SK-N-SH (cell line): Measurements from ENCODE around the gene DCDC1. TPM values are rescaled to one million over a fixed set of nuclear protein-coding genes. Genes with fewer than 3 reads are reported as not detected.

Source experiments
- CTCF ChIA-PET: fragments of 300-600, 350-600 bp; formaldehyde crosslinking; extraction: SDS; loops from one replicate; lab custom pipeline; 2021; lab: Yijun Ruan, JAX
- POLR2A ChIA-PET: fragments of 350-600 bp; sonication (Branson Sonifier 250); formaldehyde crosslinking; extraction: SDS; loops from one replicate; lab custom pipeline; 2020; ENCODE audit warnings: antibody characterized with exemption, inconsistent platforms; lab: Yijun Ruan, JAX
- DNase-seq: peaks from one replicate; pipeline ENCODE4 v3.0.0; 2012
- H2AFZ ChIP-seq: fragments of 200-600 bp; sonication (generic); 2 replicates; pipeline ENCODE4 v1.8.1; 2016; ENCODE audit warnings: antibody characterized with exemption, mild to moderate bottlenecking, low read depth
- H3F3A ChIP-seq: fragments of 200-600 bp; sonication (generic); replicated peaks from 2 replicates; pipeline ENCODE3; 2016; ENCODE audit warnings: antibody characterized with exemption, mild to moderate bottlenecking; ENCODE audit not compliant: insufficient read depth
- H3K27ac ChIP-seq, 2 experiments: fragments of 200-500 bp in 1 of 2; fragments of 200-600 bp in 1 of 2; sonication (Bioruptor generic) in 1 of 2; sonication (generic), shearing (Covaris generic) in 1 of 2; 2 replicates each; pipeline versions ENCODE4 v1.5.1 to v1.6.1; 2014 to 2016; ENCODE audit warnings: low read depth in 2 of 2, inconsistent platforms in 1 of 2, low read length in 1 of 2, mild to moderate bottlenecking in 1 of 2, mixed read lengths in 1 of 2
- H3K27me3 ChIP-seq: fragments of 200-600 bp; sonication (generic), shearing (Covaris generic); 2 replicates; pipeline ENCODE4 v1.6.1; 2016; ENCODE audit warnings: mixed run types; ENCODE audit not compliant: insufficient read depth
- H3K36me3 ChIP-seq, 2 experiments: fragments of 200-500 bp in 1 of 2; fragments of 200-600 bp in 1 of 2; sonication (Bioruptor generic) in 1 of 2; sonication (generic) in 1 of 2; replicated peaks in 1 of 2; 2 replicates each; pipeline versions ENCODE3 to v1.5.1; 2014 to 2016; ENCODE audit warnings: low read length in 1 of 2, mild to moderate bottlenecking in 1 of 2; ENCODE audit not compliant: insufficient read depth in 2 of 2, control insufficient read depth in 1 of 2
- H3K4me1 ChIP-seq, 2 experiments: fragments of 200-500 bp in 1 of 2; fragments of 200-600 bp in 1 of 2; sonication (Bioruptor generic) in 1 of 2; sonication (generic), shearing (Covaris generic) in 1 of 2; 2 replicates each; pipeline versions ENCODE4 v1.5.1 to v1.6.1; 2014 to 2016; ENCODE audit warnings: low read depth in 1 of 2, low read length in 1 of 2, mixed run types in 1 of 2; ENCODE audit not compliant: insufficient read depth in 2 of 2, control insufficient read depth in 1 of 2
- H3K4me2 ChIP-seq: fragments of 200-600 bp; sonication (generic), shearing (Covaris generic); 2 replicates; pipeline ENCODE4 v1.6.1; 2017; ENCODE audit warnings: mixed run types
- H3K4me3 ChIP-seq, 2 experiments: fragments of 200-500 bp in 1 of 2; fragments of 200-600 bp in 1 of 2; sonication (Bioruptor generic) in 1 of 2; sonication (generic), shearing (Covaris generic) in 1 of 2; 2 replicates each; pipeline versions ENCODE4 v1.5.1 to v1.8.1; 2014 to 2016; ENCODE audit warnings: low read depth in 2 of 2, inconsistent platforms in 1 of 2, low read length in 1 of 2, mild to moderate bottlenecking in 1 of 2, mixed read lengths in 1 of 2, moderate library complexity in 1 of 2
- H3K79me2 ChIP-seq: fragments of 200-600 bp; sonication (generic); 2 replicates; pipeline ENCODE4 v1.8.1; 2017; ENCODE audit warnings: mild to moderate bottlenecking; ENCODE audit not compliant: insufficient read depth
- H3K9ac ChIP-seq: fragments of 200-600 bp; sonication (generic); 2 replicates; pipeline ENCODE4 v1.6.1; 2017; ENCODE audit warnings: mixed run types
- H3K9me2 ChIP-seq: fragments of 200-600 bp; sonication (generic); 2 replicates; pipeline ENCODE4 v1.6.1; 2017; ENCODE audit warnings: mixed run types
- H3K9me3 ChIP-seq: fragments of 200-600 bp; sonication (generic); 2 replicates; pipeline ENCODE4 v1.6.1; 2017; ENCODE audit warnings: mixed run types, mild to moderate bottlenecking, moderate library complexity
- H4K20me1 ChIP-seq: fragments of 200-600 bp; sonication (generic); 2 replicates; pipeline ENCODE4 v1.6.1; 2017; ENCODE audit warnings: mild to moderate bottlenecking, mixed run types; ENCODE audit not compliant: insufficient read depth
- CTCF ChIP-seq: fragments of 200-600 bp; sonication (generic); IDR thresholded peaks from 2 replicates; pipeline ENCODE4 v1.6.1; 2017; ENCODE audit warnings: antibody characterized with exemption, mild to moderate bottlenecking, moderate library complexity
- JUND ChIP-seq: IDR thresholded peaks from 2 replicates; pipeline ENCODE4 v1.4.0; 2012
- NRF1 ChIP-seq: IDR thresholded peaks from 2 replicates; pipeline ENCODE4 v1.6.1; 2012; ENCODE audit warnings: low read depth, mild to moderate bottlenecking, low read length
- POLR2AphosphoS5 ChIP-seq: IDR thresholded peaks from 2 replicates; pipeline ENCODE4 v1.6.1; 2012; ENCODE audit warnings: low read depth, low read length
- RFX5 ChIP-seq: IDR thresholded peaks from 2 replicates; pipeline ENCODE4 v1.6.1; 2012; ENCODE audit warnings: mild to moderate bottlenecking, improper control_type of control experiment, low read length
- SMC3 ChIP-seq: IDR thresholded peaks from 2 replicates; pipeline ENCODE4 v1.6.1; 2012; ENCODE audit warnings: low read depth, low read length, improper control_type of control experiment
- TAF1 ChIP-seq: IDR thresholded peaks from 2 replicates; pipeline ENCODE4 v1.6.1; 2012; ENCODE audit warnings: low read depth, mild to moderate bottlenecking, low read length, moderate library complexity, borderline replicate concordance
- USF2 ChIP-seq: fragments of 150-350 bp; IDR thresholded peaks from 2 replicates; pipeline ENCODE4 v1.6.1; 2017; ENCODE audit warnings: antibody characterized with exemption, low read length, low read depth, borderline replicate concordance
- ZBTB33 ChIP-seq: IDR thresholded peaks from 2 replicates; pipeline ENCODE4 v1.4.0; 2012; ENCODE audit warnings: low read depth, borderline replicate concordance
- WGBS: methylation state at CpG from one replicate; pipeline ENCODE4 v1.1.6; 2017; ENCODE audit warnings: low lambda C conversion rate; 5-methylcytosine and 5-hydroxymethylcytosine counted together
- polyA plus RNA-seq, 3 experiments: library from polyadenylated mRNA; depleted of rRNA; stranded (reverse); fragments of >200 nt; gene quantifications; 2 replicates each; pipeline ENCODE4 v1.2.3, GENCODE V29; 2012

Gene DCDC1
- polyA plus RNA-seq, 1 of the 3 experiments (the other 2 are of a cell fraction) = 0.12 TPM

- no peak for TF ChIP-seq SMC3
- TF ChIP-seq POLR2AphosphoS5 = no peak
- no peak for TF ChIP-seq USF2
- no peak for TF ChIP-seq ZBTB33
- no peak for TF ChIP-seq RFX5
- TF ChIP-seq TAF1 = no peak
- no peak for TF ChIP-seq NRF1
- no peak for TF ChIP-seq JUND
- no peak for TF ChIP-seq CTCF
Measured at GRCh38 chr11:30991802-30992512, 377.6 kb downstream of the DCDC1 start (continued).

- H3K27me3 ChIP-seq = no peaks in the 10 kb centered on the region
- no peak overlapping the region for H3K4me3 ChIP-seq
- no peaks in the 10 kb centered on the region for H4K20me1 ChIP-seq
- H3K27ac ChIP-seq = no peak overlapping the region
- ChIA-PET POLR2A (no interaction called here), CTCF (interaction anchor here (1.0 to 2.0 kb wide), 4 partner anchors 31 to 74 kb away, joined by 3 to 7 read pairs (median 4); no protein-coding TSS in a partner anchor)
- H3K79me2 ChIP-seq = no peaks in the 10 kb centered on the region
- no peak overlapping the region for H3K9ac ChIP-seq
- no peaks in the 10 kb centered on the region for H3K4me1 ChIP-seq
- no peak for DNase-seq
- TF ChIP-seq USF2 = no peak
- H3K9me3 ChIP-seq = no peaks in the 10 kb centered on the region
- no peaks in the 10 kb centered on the region for H3K9me2 ChIP-seq
- no peak overlapping the region for H3K4me2 ChIP-seq
- no peaks in the 10 kb centered on the region for H3K36me3 ChIP-seq
- no peaks in the 10 kb centered on the region for H3F3A ChIP-seq
- H2AFZ ChIP-seq = no peak overlapping the region
- WGBS = 84% methylated on average over 4 of the region's 4 CpGs
Measured at GRCh38 chr11:30991376-30991775, 378.2 kb downstream of the DCDC1 start.
